Neural crest cell (in vitro differentiated cells): ENCODE data around the gene NDUFA7. TPM values are rescaled to one million over a fixed set of nuclear protein-coding genes. Genes with fewer than 3 reads are reported as not detected.
"Not testable (repeated sequence)": the region's sequence is repeated elsewhere in the genome, so short reads cannot be mapped to it uniquely, and the experiment has no call there.

ENCODE experiments used
- DNase-seq: peaks from one replicate; pipeline ENCODE4 v3.0.0; 2021; ENCODE audit warnings: low read depth, mixed read lengths, low spot score
- H3K27ac Mint-ChIP-seq: one replicate; pipeline ENCODE4 v1.8.0; 2021; ENCODE audit warnings: mild to moderate bottlenecking, mixed read lengths; ENCODE audit not compliant: unreplicated experiment
- H3K27me3 Mint-ChIP-seq: 2 replicates; pipeline ENCODE4 v1.8.0; 2021; ENCODE audit warnings: low read depth, mild to moderate bottlenecking, mixed read lengths
- H3K36me3 Mint-ChIP-seq: 2 replicates; pipeline ENCODE4 v1.8.0; 2021; ENCODE audit warnings: low read depth, mild to moderate bottlenecking, mixed read lengths
- H3K4me1 Mint-ChIP-seq: 2 replicates; pipeline ENCODE4 v1.8.0; 2021; ENCODE audit warnings: mixed read lengths
- H3K4me3 Mint-ChIP-seq: one replicate; pipeline ENCODE4 v1.8.0; 2021; ENCODE audit warnings: mild to moderate bottlenecking, mixed read lengths
- H3K9me3 Mint-ChIP-seq: 2 replicates; pipeline ENCODE4 v1.8.0; 2021; ENCODE audit warnings: mixed read lengths
- CTCF ChIP-seq: fragments of 200-600 bp; sonication (generic); conservative IDR thresholded peaks from 2 replicates; pipeline ENCODE4 v1.5.0; 2021; ENCODE audit warnings: antibody characterized with exemption, mild to moderate bottlenecking
- total RNA-seq: library from RNA; stranded (reverse); gene quantifications from 2 replicates; pipeline ENCODE4 v1.2.1, GENCODE V29; 2021

The NDUFA7 gene
- total RNA-seq, 1 donor from 2014 or later: 51.8 TPM

GRCh38 chr19:8342684-8343482 lies 21.7 kb upstream of the NDUFA7 start, which contains the start of gene KANK3:
Gene KANK3 (minus strand): TSS chr19:8343262. CDS start chr19:8337828, 5,434 bp downstream.
- Mint-ChIP-seq H3K27me3 (peaks cover 56% of the 10 kb centered on the region), H3K4me3 (peak within 1 kb of the TSS; percentile 64), H3K4me1 (peaks cover 12% of the 10 kb centered on the region), H3K27ac (no peak within 1 kb of the TSS), H3K9me3 (no peaks in the 10 kb centered on the region), H3K36me3 (no peaks in the 10 kb centered on the region)
- DNase-seq: peak; percentile 88
- no peak for TF ChIP-seq CTCF

- DNase-seq: no peak
- peaks cover 8% of the 10 kb centered on the region for H3K4me1 Mint-ChIP-seq
- H3K4me3 Mint-ChIP-seq: no peak overlapping the region
- peaks cover 61% of the 10 kb centered on the region for H3K27me3 Mint-ChIP-seq
- no peak for TF ChIP-seq CTCF
- no peak overlapping the region for H3K27ac Mint-ChIP-seq
- no peaks in the 10 kb centered on the region for H3K36me3 Mint-ChIP-seq
- no peaks in the 10 kb centered on the region for H3K9me3 Mint-ChIP-seq
Measured at GRCh38 chr19:8342316-8342683, 21.1 kb upstream of the NDUFA7 start.

GRCh38 chr19:8341504-8341903 lies 20.3 kb upstream of the NDUFA7 start:
- H3K9me3 Mint-ChIP-seq, H3K4me1 Mint-ChIP-seq, H3K4me3 Mint-ChIP-seq, H3K36me3 Mint-ChIP-seq, DNase-seq, H3K27ac Mint-ChIP-seq: not testable (repeated sequence)
- peaks cover 69% of the 10 kb centered on the region for H3K27me3 Mint-ChIP-seq

- TF ChIP-seq CTCF: no peak
- Mint-ChIP-seq H3K27me3 (peaks cover 79% of the 10 kb centered on the region), H3K27ac (no peak overlapping the region), H3K4me1 (peaks cover 8% of the 10 kb centered on the region), H3K4me3 (no peak overlapping the region), H3K9me3 (no peaks in the 10 kb centered on the region), H3K36me3 (no peaks in the 10 kb centered on the region)
- DNase-seq: no peak
Measured at GRCh38 chr19:8340341-8341096, 19.3 kb upstream of the NDUFA7 start.

- H3K27ac Mint-ChIP-seq: no peak overlapping the region
- no peak for DNase-seq
- H3K9me3 Mint-ChIP-seq: no peaks in the 10 kb centered on the region
- H3K4me3 Mint-ChIP-seq: no peak overlapping the region
- H3K27me3 Mint-ChIP-seq: peaks cover 78% of the 10 kb centered on the region
- H3K36me3 Mint-ChIP-seq: no peaks in the 10 kb centered on the region
- peaks cover 8% of the 10 kb centered on the region for H3K4me1 Mint-ChIP-seq
- TF ChIP-seq CTCF: no peak
Measured at GRCh38 chr19:8338835-8339234, 17.7 kb upstream of the NDUFA7 start.

- H3K36me3 Mint-ChIP-seq: no peaks in the 10 kb centered on the region
- H3K27me3 Mint-ChIP-seq: peaks cover 81% of the 10 kb centered on the region
- H3K27ac Mint-ChIP-seq: no peak overlapping the region
- no peaks in the 10 kb centered on the region for H3K9me3 Mint-ChIP-seq
- H3K4me1 Mint-ChIP-seq: peaks cover 8% of the 10 kb centered on the region
- no peak for DNase-seq
- TF ChIP-seq CTCF: no peak
- H3K4me3 Mint-ChIP-seq: peak overlapping the region; percentile 15
Measured at GRCh38 chr19:8337728-8338127, 16.6 kb upstream of the NDUFA7 start.
